A673 (cell line): ENCODE data around the gene VAMP2. TPM values are rescaled to one million over a fixed set of nuclear protein-coding genes. Genes with fewer than 3 reads are reported as not detected.

ENCODE experiments used
- BruUV-seq: library from RNA; stranded (reverse); fragments of 400-500 nt; replicated peaks from 2 replicates; lab custom pipeline; 2021; lab: Mats Ljungman, UMichigan
- CTCF ChIA-PET: fragments of 300-600 bp; sonication (Branson Sonifier 250); formaldehyde crosslinking; loops from one replicate; lab custom pipeline; 2022; ENCODE audit warnings: antibody characterized with exemption; lab: Charles Lee
- POLR2A ChIA-PET: fragments of 300-600 bp; sonication (Branson Sonifier 250); formaldehyde crosslinking; loops from one replicate; lab custom pipeline; 2022; ENCODE audit warnings: antibody characterized with exemption; ENCODE audit not compliant: low non-redundant PET; lab: Charles Lee
- DNase-seq: peaks from one replicate; pipeline ENCODE4 v3.0.0-alpha.2; 2015; ENCODE audit warnings: low spot score
- H3K27ac ChIP-seq: fragments of 200-600 bp; sonication (generic); 2 replicates; pipeline ENCODE4 v1.5.1; 2016; ENCODE audit warnings: mixed run types, low read depth, mild to moderate bottlenecking, mixed read lengths, antibody characterized with exemption, low read length; ENCODE audit not compliant: poor library complexity, severe bottlenecking
- H3K27me3 ChIP-seq: fragments of 200-600 bp; sonication (generic); replicated peaks from 2 replicates; pipeline ENCODE4 v1.6.1; 2017; ENCODE audit warnings: mixed run types, low read depth, mild to moderate bottlenecking, mixed read lengths, antibody characterized with exemption, low read length; ENCODE audit not compliant: insufficient read depth, poor library complexity
- H3K36me3 ChIP-seq: fragments of 200-600 bp; sonication (generic); 2 replicates; pipeline ENCODE4 v1.6.1; 2016; ENCODE audit warnings: mixed run types, mild to moderate bottlenecking, mixed read lengths, antibody characterized with exemption, low read length; ENCODE audit not compliant: insufficient read depth, poor library complexity, severe bottlenecking
- H3K4me1 ChIP-seq: fragments of 200-600 bp; sonication (generic); 2 replicates; pipeline ENCODE4 v1.6.1; 2017; ENCODE audit warnings: mixed run types, mild to moderate bottlenecking, mixed read lengths, antibody characterized with exemption, low read length; ENCODE audit not compliant: insufficient read depth, poor library complexity, severe bottlenecking
- H3K4me3 ChIP-seq: fragments of 200-600 bp; sonication (generic); 2 replicates; pipeline ENCODE4 v1.5.1; 2016; ENCODE audit warnings: low read depth, mixed run types, mild to moderate bottlenecking, mixed read lengths, low read length; ENCODE audit not compliant: poor library complexity, severe bottlenecking
- H3K9me3 ChIP-seq: fragments of 200-600 bp; sonication (generic); 2 replicates; pipeline ENCODE4 v1.6.1; 2016; ENCODE audit warnings: mixed run types, low read depth, mild to moderate bottlenecking, mixed read lengths, antibody characterized with exemption, low read length; ENCODE audit not compliant: poor library complexity, severe bottlenecking
- CTCF ChIP-seq: fragments of 300-800, 200-600 bp; sonication (generic); conservative IDR thresholded peaks from 2 replicates; pipeline ENCODE4 v1.5.1; 2017; ENCODE audit warnings: low read depth, mild to moderate bottlenecking, antibody characterized with exemption, low read length, moderate library complexity, mixed read lengths
- EZH2 ChIP-seq: fragments of 200-600 bp; sonication (generic); IDR thresholded peaks from 2 replicates; pipeline ENCODE4 v1.6.1; 2017; ENCODE audit warnings: borderline replicate concordance, low read depth, mild to moderate bottlenecking, mixed read lengths, antibody characterized with exemption, low read length; ENCODE audit not compliant: poor library complexity, severe bottlenecking
- intact Hi-C: fragments of 100-400 bp; cut with micrococcal nuclease; formaldehyde crosslinking; loops from one replicate; pipeline ENCODE4 v1.10.0; 2022; ENCODE audit not compliant: unreplicated experiment
- total RNA-seq: library from RNA; stranded (reverse); gene quantifications from 2 replicates; pipeline ENCODE4 v1.2.3, GENCODE V29; 2021

The VAMP2 gene
- total RNA-seq, 1 experiment from 2014 or later = 41.3 TPM

GRCh38 chr17:8118769-8119580, 43.8 kb downstream of the VAMP2 start:
- H3K27ac ChIP-seq = peak overlapping the region; percentile 29
- DNase-seq = peak; percentile 93
- intact Hi-C loops = loop anchor here (1.0 to 5.0 kb wide), 4 partner anchors 37 to 187 kb away; partner anchors contain the start of genes CNTROB and TRAPPC1
- H3K4me1 ChIP-seq = no peaks in the 10 kb centered on the region
- BruUV-seq = no TSS peak
- no peaks in the 10 kb centered on the region for H3K27me3 ChIP-seq
- CTCF ChIA-PET = interaction anchor here (0.6 to 2.7 kb wide), 10 partner anchors 19 to 425 kb away, joined by 3 to 17 read pairs (median 6); no protein-coding TSS in a partner anchor
- TF ChIP-seq CTCF = peak; percentile 99
- TF ChIP-seq EZH2 = no peak
- POLR2A ChIA-PET = interaction anchor here (0.6 to 1.9 kb wide), 5 partner anchors 19 to 433 kb away, joined by 3 to 25 read pairs (median 5); no protein-coding TSS in a partner anchor
- no peaks in the 10 kb centered on the region for H3K36me3 ChIP-seq
- no peaks in the 10 kb centered on the region for H3K9me3 ChIP-seq
- peak overlapping the region; percentile 68 for H3K4me3 ChIP-seq

DNA sequence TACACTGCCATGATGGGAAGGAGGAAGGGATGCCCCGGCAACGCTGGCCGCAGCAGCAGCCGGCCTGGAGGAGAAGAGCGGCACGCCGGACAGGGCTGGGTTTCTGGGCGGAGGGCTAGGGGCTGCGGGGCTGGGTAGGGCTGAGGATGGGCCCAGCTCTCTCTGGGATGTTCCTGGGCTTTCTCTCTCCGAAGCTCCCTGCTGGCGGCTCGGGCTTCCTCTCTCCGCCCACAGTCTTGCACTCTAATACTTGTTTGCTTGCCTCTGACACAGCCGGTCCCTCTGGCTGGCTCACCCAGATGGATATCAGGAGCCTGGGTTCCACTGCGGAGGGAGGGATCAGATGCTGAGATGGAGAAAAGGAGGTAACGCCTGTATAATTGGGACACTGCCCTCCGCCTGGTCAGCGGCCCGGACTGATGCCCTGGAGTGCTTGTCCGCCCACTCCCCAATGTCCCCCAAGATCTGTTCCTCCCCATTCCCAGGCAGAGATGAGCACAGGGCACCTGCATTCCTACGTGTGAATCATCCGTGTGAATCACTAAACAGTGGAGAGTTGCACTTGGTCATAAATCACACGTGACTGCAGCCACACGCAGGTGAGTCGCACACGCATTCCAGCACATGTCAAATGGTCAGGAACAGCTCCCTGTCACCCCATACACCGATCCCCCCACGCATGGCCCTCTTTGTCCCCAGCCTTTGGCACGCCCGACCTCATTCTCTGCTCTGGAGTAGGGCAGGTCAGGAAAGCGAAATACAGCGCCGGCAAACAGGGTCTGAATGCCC, 44.6 kb downstream of the VAMP2 start, which contains the start of gene ALOXE3:
Gene ALOXE3, minus strand, starts transcription at position 535 of the 789 bp plus-strand sequence. Its CDS starts 524 bp downstream, at position 11.
- Histone ChIP-seq H3K4me1 (no peaks in the 10 kb centered on the region), H3K36me3 (no peaks in the 10 kb centered on the region), H3K27me3 (no peaks in the 10 kb centered on the region), H3K4me3 (peak within 1 kb of the TSS; percentile 68), H3K27ac (peak within 1 kb of the TSS; percentile 29), H3K9me3 (no peaks in the 10 kb centered on the region)
- POLR2A ChIA-PET = interaction anchor here (0.8 kb wide), 1 partner anchor 24 kb away, joined by 25 read pairs; no protein-coding TSS in a partner anchor
- peak; percentile 56 for DNase-seq
- no peak for TF ChIP-seq CTCF
- no peak for TF ChIP-seq EZH2
- BruUV-seq = no TSS peak
- CTCF ChIA-PET = interaction anchor here (0.6 to 2.7 kb wide), 5 partner anchors 24 to 1106 kb away, joined by 3 to 17 read pairs (median 12); no protein-coding TSS in a partner anchor
- intact Hi-C loops = loop anchor here (5.0 kb wide), 3 partner anchors 36 to 186 kb away; partner anchors contain the start of genes CNTROB and TRAPPC1
